ENCODE data around the gene LDB2.

The LDB2 gene

GRCh38 chr4:16593386-16593785, 305.1 kb downstream of the LDB2 start:
- ATAC-seq, result no peak
- no peak overlapping the region for H3K27ac Mint-ChIP-seq

GRCh38 chr4:16591272-16591826, 307.1 kb downstream of the LDB2 start:
- no peak overlapping the region for H3K27ac Mint-ChIP-seq
- H3K4me3 Mint-ChIP-seq, result no peak overlapping the region
- ATAC-seq, result no peak
- H3K27me3 Mint-ChIP-seq, result no peaks in the 10 kb centered on the region
- DNase-seq, result no peak
- no peaks in the 10 kb centered on the region for H3K4me1 Mint-ChIP-seq
- H3K36me3 Mint-ChIP-seq (ENCODE audit: low read depth), result no peaks in the 10 kb centered on the region
- H3K9me3 Mint-ChIP-seq, result no peaks in the 10 kb centered on the region

More at GRCh38 chr4:16593386-16593785, 305.1 kb downstream of the LDB2 start:
- no peak for DNase-seq
- Mint-ChIP-seq H3K4me3 (no peak overlapping the region), H3K27me3 (no peaks in the 10 kb centered on the region), H3K36me3 (ENCODE audit: low read depth) (no peaks in the 10 kb centered on the region), H3K9me3 (no peaks in the 10 kb centered on the region), H3K4me1 (no peaks in the 10 kb centered on the region)

GRCh38 chr4:16590797-16591196, 307.6 kb downstream of the LDB2 start:
- ATAC-seq, result no peak
- DNase-seq, result no peak
- Mint-ChIP-seq H3K9me3 (no peaks in the 10 kb centered on the region), H3K36me3 (ENCODE audit: low read depth) (no peaks in the 10 kb centered on the region), H3K27me3 (no peaks in the 10 kb centered on the region), H3K4me3 (no peak overlapping the region), H3K27ac (no peak overlapping the region), H3K4me1 (no peaks in the 10 kb centered on the region)

- ATAC-seq (no peak), DNase-seq (no peak)
- no peaks in the 10 kb centered on the region for H3K4me1 Mint-ChIP-seq
- no peaks in the 10 kb centered on the region for H3K36me3 Mint-ChIP-seq (ENCODE audit: low read depth)
- no peak overlapping the region for H3K27ac Mint-ChIP-seq
- H3K9me3 Mint-ChIP-seq, result no peaks in the 10 kb centered on the region
- H3K4me3 Mint-ChIP-seq, result no peak overlapping the region
- H3K27me3 Mint-ChIP-seq, result no peaks in the 10 kb centered on the region
These were observed 309.8 kb downstream of the LDB2 start for GRCh38 chr4:16588651-16589050.

DNA sequence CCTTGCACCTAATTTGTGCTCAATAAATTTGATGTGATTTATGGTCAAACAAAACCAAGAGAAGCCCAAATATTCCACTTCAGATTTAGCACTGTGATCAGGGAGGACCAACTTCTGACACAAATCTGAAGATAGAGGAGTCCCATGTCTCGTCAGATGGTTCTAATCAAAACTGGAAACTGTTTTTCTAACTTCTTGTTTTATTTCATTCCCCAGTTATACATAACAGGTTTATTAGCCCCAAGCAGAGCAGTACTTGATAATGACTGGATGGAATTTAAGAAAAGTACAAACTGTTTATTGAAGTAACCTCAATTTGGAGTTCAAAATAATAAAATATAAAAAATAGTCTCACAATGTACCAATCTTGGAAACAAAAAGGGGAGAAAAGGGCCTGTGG, 310.3 kb downstream of the LDB2 start:
- DNase-seq, result no peak
- Mint-ChIP-seq H3K36me3 (ENCODE audit: low read depth) (no peaks in the 10 kb centered on the region), H3K9me3 (no peaks in the 10 kb centered on the region), H3K4me1 (no peaks in the 10 kb centered on the region), H3K27me3 (no peaks in the 10 kb centered on the region), H3K4me3 (no peak overlapping the region), H3K27ac (no peak overlapping the region)
- ATAC-seq, result no peak

DNA sequence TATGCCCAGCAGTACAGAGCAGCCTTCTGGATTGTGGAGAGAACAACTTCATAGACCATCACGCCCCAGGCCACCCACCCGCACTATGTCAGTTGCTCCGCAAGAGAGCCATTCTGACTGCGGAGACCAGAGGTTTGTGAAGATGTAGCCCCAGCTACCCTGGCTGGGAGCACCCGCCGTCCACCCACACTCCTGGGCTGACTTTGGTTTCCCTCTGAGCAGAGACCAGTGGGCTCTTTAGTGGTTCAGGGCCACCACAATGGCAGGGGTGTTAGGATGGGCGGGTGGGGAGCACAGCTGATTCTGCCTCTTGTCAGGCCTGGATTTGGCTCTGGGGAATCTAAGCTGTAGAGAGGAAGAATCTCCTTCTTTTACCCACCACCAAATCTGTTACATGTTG, 313.4 kb downstream of the LDB2 start:
- ATAC-seq (no peak), DNase-seq (no peak)
- H3K4me1 Mint-ChIP-seq, result no peaks in the 10 kb centered on the region
- H3K36me3 Mint-ChIP-seq (ENCODE audit: low read depth), result no peaks in the 10 kb centered on the region
- H3K4me3 Mint-ChIP-seq, result no peak overlapping the region
- H3K9me3 Mint-ChIP-seq, result no peaks in the 10 kb centered on the region
- no peak overlapping the region for H3K27ac Mint-ChIP-seq
- H3K27me3 Mint-ChIP-seq, result no peaks in the 10 kb centered on the region

DNA sequence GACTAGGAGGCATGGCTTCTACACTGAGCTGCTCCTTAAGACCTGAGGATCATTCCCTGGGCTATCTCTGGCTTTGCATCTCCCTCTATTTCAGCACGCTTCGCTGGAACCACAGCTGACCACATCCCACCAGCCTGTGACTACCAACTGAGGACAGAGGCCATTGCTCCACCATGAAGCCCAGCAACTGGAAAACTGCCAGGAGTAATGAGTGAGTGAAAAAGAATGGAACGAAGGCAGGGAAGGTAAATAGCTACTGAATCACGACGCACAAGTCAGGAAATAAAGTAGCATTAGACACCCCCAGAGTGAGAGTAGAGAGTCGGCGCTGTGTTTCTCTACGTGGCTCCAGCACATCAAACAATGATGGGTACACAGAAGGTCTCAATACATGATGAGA, 314.7 kb downstream of the LDB2 start:
- Mint-ChIP-seq H3K4me1 (no peaks in the 10 kb centered on the region), H3K36me3 (ENCODE audit: low read depth) (no peaks in the 10 kb centered on the region), H3K27ac (no peak overlapping the region), H3K27me3 (no peaks in the 10 kb centered on the region), H3K4me3 (no peak overlapping the region), H3K9me3 (no peaks in the 10 kb centered on the region)
- ATAC-seq (no peak), DNase-seq (no peak)

DNA sequence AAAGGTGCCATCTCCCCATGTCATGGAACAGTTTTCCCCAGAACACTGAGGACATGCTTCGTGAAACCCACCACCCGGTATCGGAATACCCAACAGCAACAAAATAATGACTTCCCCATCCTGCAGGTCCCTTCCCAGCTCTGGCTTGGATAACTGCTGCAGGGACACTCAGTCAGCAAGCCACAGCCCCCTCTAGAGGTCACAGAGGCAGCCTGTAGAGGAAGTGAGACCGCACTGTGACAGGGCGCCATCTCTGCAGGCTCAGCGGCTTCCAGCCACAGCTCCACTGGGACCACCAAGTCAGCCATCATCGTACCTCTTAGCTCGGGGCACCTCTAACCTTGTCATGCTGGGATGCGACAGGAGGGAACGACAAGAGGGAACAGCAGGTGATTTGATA, 315.9 kb downstream of the LDB2 start:
- Mint-ChIP-seq H3K27me3 (no peaks in the 10 kb centered on the region), H3K4me3 (no peak overlapping the region), H3K27ac (no peak overlapping the region), H3K36me3 (ENCODE audit: low read depth) (no peaks in the 10 kb centered on the region), H3K9me3 (no peaks in the 10 kb centered on the region), H3K4me1 (no peaks in the 10 kb centered on the region)
- ATAC-seq, result no peak
- DNase-seq, result no peak

- no peaks in the 10 kb centered on the region for H3K27me3 Mint-ChIP-seq
These were observed 316.4 kb downstream of the LDB2 start for GRCh38 chr4:16582036-16582435.

GRCh38 chr4:16581117-16581516, 317.3 kb downstream of the LDB2 start:
- no peaks in the 10 kb centered on the region for H3K36me3 Mint-ChIP-seq (ENCODE audit: low read depth)
- H3K4me3 Mint-ChIP-seq, result no peak overlapping the region
- H3K4me1 Mint-ChIP-seq, result no peaks in the 10 kb centered on the region
- no peak for ATAC-seq
- no peak overlapping the region for H3K27ac Mint-ChIP-seq
- peaks cover 3% of the 10 kb centered on the region for H3K9me3 Mint-ChIP-seq
- DNase-seq, result no peak
- no peaks in the 10 kb centered on the region for H3K27me3 Mint-ChIP-seq

More at GRCh38 chr4:16582036-16582435, 316.4 kb downstream of the LDB2 start:
- Mint-ChIP-seq H3K9me3 (no peaks in the 10 kb centered on the region), H3K27ac (no peak overlapping the region), H3K36me3 (ENCODE audit: low read depth) (no peaks in the 10 kb centered on the region), H3K4me1 (no peaks in the 10 kb centered on the region), H3K4me3 (no peak overlapping the region)
- DNase-seq (no peak), ATAC-seq (no peak)

- Mint-ChIP-seq H3K9me3 (peaks cover 3% of the 10 kb centered on the region), H3K4me1 (no peaks in the 10 kb centered on the region), H3K27me3 (peaks cover 3% of the 10 kb centered on the region), H3K27ac (no peak overlapping the region), H3K4me3 (no peak overlapping the region), H3K36me3 (ENCODE audit: low read depth) (no peaks in the 10 kb centered on the region)
- DNase-seq, result no peak
- ATAC-seq, result no peak
These were observed 317.9 kb downstream of the LDB2 start for GRCh38 chr4:16580514-16580913.

- Mint-ChIP-seq H3K27ac (no peak overlapping the region), H3K27me3 (peaks cover 3% of the 10 kb centered on the region), H3K4me1 (no peaks in the 10 kb centered on the region), H3K4me3 (no peak overlapping the region), H3K36me3 (ENCODE audit: low read depth) (no peaks in the 10 kb centered on the region), H3K9me3 (peaks cover 3% of the 10 kb centered on the region)
- ATAC-seq (no peak), DNase-seq (no peak)
These were observed 318.6 kb downstream of the LDB2 start for GRCh38 chr4:16579866-16580265.

- Mint-ChIP-seq H3K4me1 (no peaks in the 10 kb centered on the region), H3K27me3 (peaks cover 3% of the 10 kb centered on the region), H3K9me3 (peaks cover 3% of the 10 kb centered on the region), H3K36me3 (ENCODE audit: low read depth) (no peaks in the 10 kb centered on the region), H3K4me3 (no peak overlapping the region), H3K27ac (no peak overlapping the region)
- ATAC-seq, result no peak
- DNase-seq, result no peak
These were observed 321.3 kb downstream of the LDB2 start for GRCh38 chr4:16577177-16577576.

DNA sequence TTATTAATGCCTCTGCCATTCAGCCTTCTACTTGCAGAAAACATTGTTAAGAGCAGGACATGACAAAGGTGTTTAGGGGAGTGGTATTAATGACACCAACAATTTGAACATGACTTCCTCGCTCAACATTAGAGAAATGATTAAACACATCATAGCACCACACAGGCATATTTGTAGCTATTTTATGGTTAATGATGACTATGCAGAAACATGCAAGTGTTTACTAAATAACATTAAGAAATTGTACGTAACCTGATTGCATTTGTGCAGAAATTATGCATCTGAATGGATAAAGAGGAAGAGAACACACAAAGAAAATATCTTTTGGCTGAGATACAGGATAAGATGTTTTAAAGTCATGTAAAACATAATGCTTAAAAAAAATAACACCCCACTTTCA, 323.5 kb downstream of the LDB2 start:
- ATAC-seq (no peak), DNase-seq (no peak)
- Mint-ChIP-seq H3K4me3 (no peak overlapping the region), H3K36me3 (ENCODE audit: low read depth) (no peaks in the 10 kb centered on the region), H3K27ac (no peak overlapping the region), H3K4me1 (no peaks in the 10 kb centered on the region), H3K27me3 (peaks cover 3% of the 10 kb centered on the region), H3K9me3 (peaks cover 3% of the 10 kb centered on the region)

DNA sequence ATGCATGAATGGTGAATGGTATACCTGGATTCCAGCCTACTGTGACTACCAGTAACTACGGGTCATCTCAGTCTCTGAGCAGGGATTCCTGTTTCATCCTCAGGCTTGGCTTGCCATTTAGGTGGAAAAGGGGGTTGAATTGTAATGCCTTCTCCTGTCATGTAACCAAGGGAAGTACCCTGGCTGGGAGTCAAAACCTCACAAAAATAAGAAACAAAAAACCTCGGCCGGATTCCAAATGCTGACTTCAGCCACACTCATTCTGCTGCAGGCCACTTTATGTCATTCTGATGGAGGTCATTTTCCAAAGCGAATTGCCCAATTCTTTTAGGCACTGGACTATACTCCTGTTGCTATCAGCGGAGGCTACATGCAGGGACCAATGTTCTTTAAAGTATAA, 324.7 kb downstream of the LDB2 start:
- Mint-ChIP-seq H3K36me3 (ENCODE audit: low read depth) (no peaks in the 10 kb centered on the region), H3K27ac (no peak overlapping the region), H3K27me3 (peaks cover 3% of the 10 kb centered on the region), H3K4me3 (no peak overlapping the region), H3K4me1 (no peaks in the 10 kb centered on the region), H3K9me3 (peaks cover 3% of the 10 kb centered on the region)
- DNase-seq (no peak), ATAC-seq (no peak)

DNA sequence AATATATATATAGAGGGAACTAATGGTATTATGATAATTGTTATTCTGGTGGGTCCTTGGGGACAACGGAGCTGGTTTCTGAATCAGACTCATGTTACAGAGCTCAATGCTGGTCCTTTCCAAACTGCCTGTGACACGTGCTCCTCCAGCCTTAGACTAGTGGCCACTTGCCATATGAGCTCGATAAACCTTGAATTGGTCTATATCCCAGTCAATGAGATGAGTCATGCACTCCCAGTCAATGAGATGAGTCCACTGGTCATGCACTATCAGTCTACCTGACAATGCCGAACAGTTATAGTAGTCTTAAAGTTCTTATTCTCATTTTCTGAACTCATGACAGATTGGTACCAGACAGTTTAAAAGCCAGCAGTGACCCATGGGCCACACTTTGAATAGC, 325.2 kb downstream of the LDB2 start:
- Mint-ChIP-seq H3K27me3 (peaks cover 3% of the 10 kb centered on the region), H3K9me3 (peaks cover 3% of the 10 kb centered on the region), H3K27ac (no peak overlapping the region), H3K4me3 (no peak overlapping the region), H3K4me1 (no peaks in the 10 kb centered on the region), H3K36me3 (ENCODE audit: low read depth) (no peaks in the 10 kb centered on the region)
- ATAC-seq, result no peak
- no peak for DNase-seq
